Measurements from ENCODE around the gene U2AF2. TPM values are rescaled to one million over a fixed set of nuclear protein-coding genes. Genes with fewer than 3 reads are reported as not detected.

The U2AF2 gene
- polyA plus RNA-seq, 1 donor from 2014 or later: 129 TPM

DNA sequence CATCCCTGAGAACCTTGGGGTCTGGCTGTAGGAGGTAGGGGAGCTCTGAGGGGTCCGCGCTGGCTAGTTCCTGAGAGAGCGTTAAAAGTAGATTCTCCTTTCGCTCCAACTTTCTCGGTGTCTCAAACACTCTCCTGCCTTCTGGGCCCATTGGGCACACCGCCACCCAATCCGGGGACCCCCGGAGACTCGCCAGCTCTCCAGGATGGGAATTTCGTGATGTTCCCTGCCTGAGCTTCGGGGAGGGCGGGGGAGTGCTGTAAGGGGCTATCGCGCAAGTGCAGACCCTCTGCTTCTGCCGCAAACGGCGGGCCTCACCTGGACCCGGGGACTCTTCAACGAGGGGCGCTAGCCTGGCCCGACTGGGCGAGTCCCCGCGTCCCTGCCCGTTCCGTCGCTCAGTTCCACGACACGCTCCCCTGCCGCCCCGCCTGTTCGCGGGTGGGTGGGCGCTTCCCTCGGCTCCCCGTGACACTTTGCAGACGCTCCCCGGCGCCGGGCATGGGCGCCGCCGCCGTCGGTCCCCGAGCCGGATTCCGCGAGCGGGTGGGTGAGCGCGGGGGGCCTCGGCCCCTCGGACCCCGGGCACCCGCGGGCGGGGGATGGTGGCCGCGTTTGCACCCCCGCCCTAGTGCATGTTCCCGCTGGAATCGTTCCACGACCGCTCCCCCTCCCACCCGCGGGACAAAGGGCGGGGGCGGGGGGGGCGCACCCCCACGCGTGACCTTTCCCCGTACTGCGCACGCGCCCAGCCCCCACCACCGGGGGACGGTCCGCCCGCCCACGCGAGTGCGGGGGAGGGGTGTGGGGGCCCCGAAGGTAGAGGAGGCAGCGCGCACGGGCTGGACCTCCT lies 6.9 kb upstream of the U2AF2 start, which contains the start of gene CCDC106:
CCDC106 (plus strand) TSS at position 481 of the 853 bp plus-strand sequence. CDS start 835 bp downstream, outside the sequence.
- H3K36me3 ChIP-seq (ENCODE audit: insufficient read depth, low read length): no peaks in the 10 kb centered on the region
- peak; percentile 74 for TF ChIP-seq MXI1 (conservative IDR thresholded peaks at IDR 0.05; ENCODE audit: poor library complexity, severe bottlenecking)
- peak; percentile 33 for TF ChIP-seq SMC3 (conservative IDR thresholded peaks at IDR 0.05; ENCODE audit: poor library complexity)
- TF ChIP-seq POLR2AphosphoS5 (IDR thresholded peaks at IDR 0.05): peak; percentile 32
- TF ChIP-seq, protein P1, sequence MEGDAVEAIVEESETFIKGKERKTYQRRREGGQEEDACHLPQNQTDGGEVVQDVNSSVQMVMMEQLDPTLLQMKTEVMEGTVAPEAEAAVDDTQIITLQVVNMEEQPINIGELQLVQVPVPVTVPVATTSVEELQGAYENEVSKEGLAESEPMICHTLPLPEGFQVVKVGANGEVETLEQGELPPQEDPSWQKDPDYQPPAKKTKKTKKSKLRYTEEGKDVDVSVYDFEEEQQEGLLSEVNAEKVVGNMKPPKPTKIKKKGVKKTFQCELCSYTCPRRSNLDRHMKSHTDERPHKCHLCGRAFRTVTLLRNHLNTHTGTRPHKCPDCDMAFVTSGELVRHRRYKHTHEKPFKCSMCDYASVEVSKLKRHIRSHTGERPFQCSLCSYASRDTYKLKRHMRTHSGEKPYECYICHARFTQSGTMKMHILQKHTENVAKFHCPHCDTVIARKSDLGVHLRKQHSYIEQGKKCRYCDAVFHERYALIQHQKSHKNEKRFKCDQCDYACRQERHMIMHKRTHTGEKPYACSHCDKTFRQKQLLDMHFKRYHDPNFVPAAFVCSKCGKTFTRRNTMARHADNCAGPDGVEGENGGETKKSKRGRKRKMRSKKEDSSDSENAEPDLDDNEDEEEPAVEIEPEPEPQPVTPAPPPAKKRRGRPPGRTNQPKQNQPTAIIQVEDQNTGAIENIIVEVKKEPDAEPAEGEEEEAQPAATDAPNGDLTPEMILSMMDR (IDR thresholded peaks at IDR 0.05; ENCODE audit: poor library complexity, severe bottlenecking): no peak
- peak; percentile 17 for TF ChIP-seq EP300 (conservative IDR thresholded peaks at IDR 0.05; ENCODE audit: poor library complexity, severe bottlenecking)
- TF ChIP-seq, protein P2, sequence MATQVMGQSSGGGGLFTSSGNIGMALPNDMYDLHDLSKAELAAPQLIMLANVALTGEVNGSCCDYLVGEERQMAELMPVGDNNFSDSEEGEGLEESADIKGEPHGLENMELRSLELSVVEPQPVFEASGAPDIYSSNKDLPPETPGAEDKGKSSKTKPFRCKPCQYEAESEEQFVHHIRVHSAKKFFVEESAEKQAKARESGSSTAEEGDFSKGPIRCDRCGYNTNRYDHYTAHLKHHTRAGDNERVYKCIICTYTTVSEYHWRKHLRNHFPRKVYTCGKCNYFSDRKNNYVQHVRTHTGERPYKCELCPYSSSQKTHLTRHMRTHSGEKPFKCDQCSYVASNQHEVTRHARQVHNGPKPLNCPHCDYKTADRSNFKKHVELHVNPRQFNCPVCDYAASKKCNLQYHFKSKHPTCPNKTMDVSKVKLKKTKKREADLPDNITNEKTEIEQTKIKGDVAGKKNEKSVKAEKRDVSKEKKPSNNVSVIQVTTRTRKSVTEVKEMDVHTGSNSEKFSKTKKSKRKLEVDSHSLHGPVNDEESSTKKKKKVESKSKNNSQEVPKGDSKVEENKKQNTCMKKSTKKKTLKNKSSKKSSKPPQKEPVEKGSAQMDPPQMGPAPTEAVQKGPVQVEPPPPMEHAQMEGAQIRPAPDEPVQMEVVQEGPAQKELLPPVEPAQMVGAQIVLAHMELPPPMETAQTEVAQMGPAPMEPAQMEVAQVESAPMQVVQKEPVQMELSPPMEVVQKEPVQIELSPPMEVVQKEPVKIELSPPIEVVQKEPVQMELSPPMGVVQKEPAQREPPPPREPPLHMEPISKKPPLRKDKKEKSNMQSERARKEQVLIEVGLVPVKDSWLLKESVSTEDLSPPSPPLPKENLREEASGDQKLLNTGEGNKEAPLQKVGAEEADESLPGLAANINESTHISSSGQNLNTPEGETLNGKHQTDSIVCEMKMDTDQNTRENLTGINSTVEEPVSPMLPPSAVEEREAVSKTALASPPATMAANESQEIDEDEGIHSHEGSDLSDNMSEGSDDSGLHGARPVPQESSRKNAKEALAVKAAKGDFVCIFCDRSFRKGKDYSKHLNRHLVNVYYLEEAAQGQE (IDR thresholded peaks at IDR 0.05; ENCODE audit: borderline replicate concordance): no peak

DNA sequence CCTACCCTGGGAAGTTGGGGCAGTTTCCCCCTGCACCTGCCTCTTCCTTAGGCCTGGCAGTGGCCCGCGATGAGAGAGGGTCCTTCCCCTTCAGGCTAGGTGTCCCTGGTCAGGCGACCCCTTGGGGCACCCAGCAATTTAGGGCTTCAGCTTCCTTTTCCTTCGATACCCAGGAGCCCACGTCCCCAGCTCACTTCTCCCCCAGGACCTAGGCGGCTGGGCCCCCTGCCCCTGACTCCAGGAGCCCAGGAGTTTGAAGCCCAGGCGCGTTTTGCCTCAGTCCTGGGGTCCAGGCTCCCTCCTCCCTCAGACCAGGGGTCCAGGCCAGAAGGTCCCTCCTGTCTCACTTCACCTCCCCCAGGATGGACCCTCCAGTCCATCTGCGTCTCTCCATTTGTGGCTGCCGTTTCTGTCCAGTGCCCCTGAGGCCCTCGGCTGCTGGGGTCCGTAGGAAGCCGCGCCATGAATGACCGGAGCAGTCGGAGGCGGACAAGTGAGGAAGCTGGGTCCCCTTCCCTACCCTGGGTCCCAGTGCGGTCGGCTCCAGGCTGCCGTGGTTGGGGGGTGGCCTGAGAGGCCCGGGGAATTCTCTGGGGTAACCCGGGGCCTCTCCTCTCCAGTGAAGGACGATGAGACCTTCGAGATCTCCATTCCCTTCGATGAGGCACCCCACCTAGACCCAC lies 6.1 kb upstream of the U2AF2 start:
- H4K20me1 ChIP-seq (ENCODE audit: insufficient read depth): no peaks in the 10 kb centered on the region
- H3K9ac ChIP-seq (ENCODE audit: low read length): peak overlapping the region; percentile 89
- TF ChIP-seq POLR2AphosphoS5 (IDR thresholded peaks at IDR 0.05) (no peak), EP300 (conservative IDR thresholded peaks at IDR 0.05; ENCODE audit: poor library complexity, severe bottlenecking) (no peak), TAF1 (IDR thresholded peaks at IDR 0.05; ENCODE audit: low read depth) (no peak), RAD21 (conservative IDR thresholded peaks at IDR 0.05) (no peak), SMC3 (conservative IDR thresholded peaks at IDR 0.05; ENCODE audit: poor library complexity) (no peak), EZH2 (IDR thresholded peaks at IDR 0.05; ENCODE audit: borderline replicate concordance, insufficient read depth, low read length, poor library complexity, severe bottlenecking) (no peak), MXI1 (conservative IDR thresholded peaks at IDR 0.05; ENCODE audit: poor library complexity, severe bottlenecking) (no peak)
- TF ChIP-seq, protein P1 (IDR thresholded peaks at IDR 0.05; ENCODE audit: poor library complexity, severe bottlenecking): no peak
- TF ChIP-seq, protein P2 (IDR thresholded peaks at IDR 0.05; ENCODE audit: borderline replicate concordance): no peak
- peak overlapping the region; percentile 92 for H3K4me2 ChIP-seq (ENCODE audit: low read length)
- H3K27ac ChIP-seq (ENCODE audit: low read length): peak overlapping the region; percentile 76
- H3K79me2 ChIP-seq (replicated peaks; ENCODE audit: insufficient read depth, low read length): peaks cover 13% of the 10 kb centered on the region
- no peaks in the 10 kb centered on the region for H3K27me3 ChIP-seq (ENCODE audit: insufficient read depth, low read depth, low read length)
- no peaks in the 10 kb centered on the region for H3K9me2 ChIP-seq (ENCODE audit: insufficient read depth, low read length)
- no peak overlapping the region for H2AFZ ChIP-seq (ENCODE audit: low read depth, low read length)
- H3K4me3 ChIP-seq (ENCODE audit: low read length): peak overlapping the region; percentile 94
- H3K9me3 ChIP-seq (ENCODE audit: low read length): no peaks in the 10 kb centered on the region
- H3K36me3 ChIP-seq (ENCODE audit: insufficient read depth, low read length): no peaks in the 10 kb centered on the region
- H3F3A ChIP-seq (ENCODE audit: insufficient read depth, low read length, poor library complexity, severe bottlenecking): no peaks in the 10 kb centered on the region

More for the DNA sequence above, 6.9 kb upstream of the U2AF2 start, which contains the start of gene CCDC106:
- Histone ChIP-seq H2AFZ (ENCODE audit: low read depth, low read length) (peak within 1 kb of the TSS; percentile 62), H3K4me2 (ENCODE audit: low read length) (peak within 1 kb of the TSS; percentile 92), H3K79me2 (replicated peaks; ENCODE audit: insufficient read depth, low read length) (peaks cover 18% of the 10 kb centered on the region), H4K20me1 (ENCODE audit: insufficient read depth) (no peaks in the 10 kb centered on the region), H3F3A (ENCODE audit: insufficient read depth, low read length, poor library complexity, severe bottlenecking) (no peaks in the 10 kb centered on the region), H3K4me3 (ENCODE audit: low read length) (peak within 1 kb of the TSS; percentile 94), H3K27me3 (ENCODE audit: insufficient read depth, low read depth, low read length) (no peaks in the 10 kb centered on the region), H3K27ac (ENCODE audit: low read length) (peak within 1 kb of the TSS; percentile 76), H3K9me3 (ENCODE audit: low read length) (no peaks in the 10 kb centered on the region), H3K9me2 (ENCODE audit: insufficient read depth, low read length) (no peaks in the 10 kb centered on the region), H3K9ac (ENCODE audit: low read length) (peak within 1 kb of the TSS; percentile 89)

All from neural cell (in vitro differentiated cells).